GM19397 (cell line): ENCODE results near the gene GDA.
"Not testable (repeated sequence)": the region's sequence is repeated elsewhere in the genome, so short reads cannot be mapped to it uniquely, and the experiment has no call there.

Experiments used
- ATAC-seq: cut with Tn5 transposase; IDR thresholded peaks from one replicate; pipeline ENCODE4 v1.9.1; 2021; ENCODE audit warnings: mild to moderate bottlenecking, moderate library complexity; ENCODE audit not compliant: unreplicated experiment

The GDA gene

GRCh38 chr9:72204062-72204461 lies 54.8 kb downstream of the GDA start:
- ATAC-seq = no peak

DNA sequence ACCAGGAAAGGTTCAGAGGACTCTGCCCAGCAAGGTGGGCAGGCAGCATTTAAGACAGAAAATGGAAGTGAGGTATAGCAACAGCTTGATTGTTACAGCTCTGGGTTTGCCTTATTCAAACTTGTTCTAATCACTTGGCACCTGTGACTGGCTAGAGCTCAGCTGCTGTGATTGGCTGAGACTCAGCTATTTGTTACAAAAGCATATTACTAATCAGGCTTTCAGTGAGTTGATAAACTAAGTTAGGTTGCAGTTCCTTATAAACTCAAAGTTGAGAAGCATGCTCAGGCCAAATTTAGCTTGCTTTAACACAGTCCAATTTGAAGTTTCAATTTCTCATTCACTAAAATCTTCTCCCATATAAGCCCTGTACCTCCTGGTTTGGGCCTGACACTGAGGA lies 56.3 kb downstream of the GDA start:
- ATAC-seq = peak; percentile 75

DNA sequence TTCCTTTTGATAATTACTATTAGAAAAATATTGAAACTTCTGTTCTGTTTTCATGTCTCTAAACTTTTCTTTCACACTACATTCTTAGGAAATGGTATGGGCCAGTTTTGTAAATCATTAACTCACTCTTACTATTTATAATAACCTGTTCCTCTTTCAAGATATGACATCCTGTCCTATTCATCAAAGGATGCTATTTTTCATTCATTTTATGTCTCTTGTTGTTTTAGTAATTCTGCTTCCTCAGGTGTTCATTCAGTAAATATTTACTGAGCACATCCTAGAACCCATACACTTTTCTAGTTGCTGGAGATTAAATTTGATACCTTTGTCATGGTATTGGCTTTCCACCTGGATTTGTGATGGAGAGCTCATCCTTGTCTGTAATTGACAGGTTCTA lies 58.0 kb downstream of the GDA start:
- peak; percentile 39 for ATAC-seq

DNA sequence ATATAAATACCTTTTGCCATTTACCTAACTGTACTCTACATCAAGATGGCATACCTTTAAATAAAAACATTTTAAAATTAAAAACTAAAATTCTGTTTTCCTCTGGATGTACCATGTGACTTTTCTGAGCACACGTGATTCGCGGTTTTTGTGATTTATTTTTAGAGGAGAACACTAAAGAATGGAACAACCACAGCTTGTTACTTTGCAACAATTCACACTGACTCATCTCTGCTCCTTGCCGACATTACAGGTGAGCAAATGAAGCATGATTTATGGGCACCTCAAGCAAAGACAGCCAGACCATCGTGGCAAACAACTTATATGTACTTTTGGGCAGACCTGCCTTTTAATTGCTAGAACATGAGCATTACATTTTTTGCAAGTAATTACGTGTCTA lies 61.3 kb downstream of the GDA start:
- no peak for ATAC-seq

DNA sequence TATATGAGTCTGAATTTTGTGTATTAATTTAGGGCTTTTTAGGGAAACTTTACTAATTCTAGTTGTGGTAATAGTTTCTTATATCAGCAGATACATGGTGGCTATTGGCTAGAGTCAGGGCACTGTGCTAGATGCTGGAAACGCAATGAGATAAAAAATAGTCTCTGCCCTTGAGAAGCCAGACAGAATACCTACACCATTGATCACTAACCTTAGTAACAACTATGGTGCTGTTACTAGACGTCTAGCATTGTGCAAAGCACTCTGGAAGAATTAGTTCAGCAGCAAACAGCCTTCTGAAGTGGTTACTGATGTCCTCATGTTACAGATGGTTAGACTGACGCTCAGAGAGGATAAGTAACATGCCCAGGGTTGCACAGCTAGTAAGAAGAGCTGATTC lies 61.8 kb downstream of the GDA start:
- ATAC-seq = no peak

- no peak for ATAC-seq
These were observed 64.7 kb downstream of the GDA start for GRCh38 chr9:72213906-72214305.

DNA sequence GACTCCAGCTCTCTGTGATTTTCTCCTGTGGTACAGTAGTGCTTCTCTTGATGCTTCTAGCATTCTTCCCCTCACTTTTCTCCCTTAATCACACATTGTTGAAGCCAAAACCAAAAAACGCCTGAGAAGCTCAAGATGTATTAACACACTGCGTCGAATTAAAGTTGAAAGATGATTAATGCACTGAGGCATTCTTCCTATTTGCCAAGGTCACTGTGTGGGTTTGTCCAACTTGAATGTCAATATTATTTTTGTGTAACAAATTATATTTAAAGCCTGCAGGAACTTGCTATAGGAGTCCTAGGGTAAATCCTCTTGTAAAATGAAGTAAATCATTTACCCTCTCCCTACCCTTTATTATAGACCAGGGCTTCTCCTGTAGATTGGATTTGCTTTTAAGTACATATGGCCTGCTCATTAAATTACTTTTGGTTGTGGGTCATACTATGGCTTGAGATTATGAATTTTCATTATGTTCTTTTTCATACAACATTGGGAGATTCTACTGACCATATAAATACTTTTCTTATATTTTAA lies 68.1 kb downstream of the GDA start:
- no peak for ATAC-seq

DNA sequence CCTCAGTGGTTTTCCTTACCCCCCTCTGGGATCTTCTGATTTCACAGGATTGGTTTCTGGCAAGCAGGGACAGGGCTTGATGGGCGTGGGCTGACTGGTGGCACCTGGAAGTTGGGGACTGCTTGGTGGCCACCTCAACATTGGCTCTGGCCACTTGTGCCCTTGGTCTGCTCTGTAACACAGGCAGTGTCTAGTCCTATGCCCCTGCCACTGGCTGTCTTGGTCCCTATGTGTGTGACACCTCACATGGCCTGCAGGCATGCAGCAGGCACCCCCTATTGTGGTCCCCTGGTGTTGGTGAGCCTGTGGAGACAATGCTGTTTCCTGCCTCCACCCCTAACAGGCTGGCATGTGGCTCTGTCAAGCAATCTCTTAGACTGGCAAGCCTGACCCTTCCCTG lies 71.3 kb downstream of the GDA start:
- no peak for ATAC-seq

- ATAC-seq = no peak
These were observed 77.0 kb downstream of the GDA start for GRCh38 chr9:72226146-72226812.

- ATAC-seq = no peak
These were observed 79.0 kb downstream of the GDA start for GRCh38 chr9:72228282-72228681.

DNA sequence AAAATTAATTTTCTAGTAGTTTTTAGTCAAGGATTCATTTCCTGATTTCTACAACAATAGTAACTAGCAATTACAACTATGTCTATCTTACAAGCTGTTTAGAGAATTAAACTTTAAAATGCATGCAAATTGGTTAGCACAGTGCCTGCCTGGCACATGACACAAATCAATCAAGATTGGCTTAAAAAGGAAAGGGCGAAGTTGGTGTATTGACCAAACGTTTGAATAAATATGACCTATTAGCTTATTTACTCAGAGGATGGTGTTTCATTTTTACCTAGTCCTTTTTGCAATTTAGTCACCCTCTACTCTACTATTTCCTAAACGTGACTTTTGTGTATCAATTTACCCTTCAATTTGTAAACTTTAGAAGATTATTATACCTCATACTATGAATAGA lies 83.5 kb downstream of the GDA start:
- no peak for ATAC-seq

DNA sequence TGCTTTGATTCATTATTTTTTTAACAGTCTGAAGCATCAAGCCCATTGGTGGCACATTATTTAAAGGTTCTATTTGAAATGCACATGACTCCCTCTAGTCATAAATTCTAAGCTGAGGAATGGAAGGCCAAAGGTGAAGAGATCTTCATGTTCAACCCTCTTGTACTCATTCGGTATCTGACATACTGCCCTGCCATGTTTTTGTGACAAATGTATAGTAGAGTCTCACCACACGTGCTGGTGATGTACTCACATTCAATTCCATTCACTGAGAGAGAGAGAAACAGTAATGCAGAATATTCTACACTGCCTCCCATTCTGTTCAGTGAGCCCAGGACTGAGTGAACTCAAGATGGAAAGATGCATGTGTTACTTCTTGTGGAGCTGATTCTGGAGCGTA lies 98.3 kb downstream of the GDA start:
- no peak for ATAC-seq

GRCh38 chr9:72251589-72251988 lies 102.3 kb downstream of the GDA start:
- no peak for ATAC-seq

- ATAC-seq = no peak
These were observed 105.8 kb downstream of the GDA start for GRCh38 chr9:72254901-72255545.

GRCh38 chr9:72255569-72255968 lies 106.3 kb downstream of the GDA start:
- no peak for ATAC-seq

GRCh38 chr9:72256931-72257330 lies 107.7 kb downstream of the GDA start:
- ATAC-seq = no peak

DNA sequence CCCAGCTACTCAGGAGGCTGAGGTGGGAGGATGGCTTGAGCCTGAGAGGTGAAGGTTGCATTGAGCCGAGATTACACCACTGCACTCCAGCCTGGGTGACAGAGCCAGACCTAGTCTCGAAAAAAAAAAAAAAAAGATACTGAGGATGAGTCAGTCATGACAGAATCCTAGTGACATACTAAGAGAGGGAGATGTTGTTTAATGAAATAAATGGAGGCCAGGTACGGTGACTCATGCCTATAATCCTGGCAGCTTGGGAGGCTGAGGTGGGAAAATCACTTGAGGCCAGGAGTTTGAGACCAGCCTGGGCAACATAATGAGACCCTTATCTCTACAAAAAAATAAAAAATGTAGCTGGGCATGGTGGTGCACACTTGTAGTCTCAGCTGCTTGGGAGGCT lies 108.6 kb downstream of the GDA start:
- no peak for ATAC-seq

DNA sequence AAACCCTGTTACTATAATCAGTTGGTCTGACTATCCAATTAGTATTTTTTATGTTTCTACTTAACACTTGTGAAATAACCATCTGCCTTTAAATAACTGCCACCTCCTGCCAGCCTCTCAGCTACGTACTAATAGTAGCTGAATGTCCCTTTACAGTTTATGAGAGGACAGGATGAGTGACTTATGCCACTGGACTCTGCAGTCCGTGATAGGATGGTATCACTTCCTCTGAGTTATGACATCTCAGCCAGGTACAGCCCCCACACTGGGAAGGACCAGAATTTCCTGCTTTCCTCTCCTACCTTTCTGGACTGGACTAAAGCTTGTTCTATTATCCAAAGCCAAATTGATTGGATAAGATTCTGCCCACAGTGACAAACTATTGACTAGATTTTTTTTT lies 112.8 kb downstream of the GDA start:
- ATAC-seq = peak; percentile 57

DNA sequence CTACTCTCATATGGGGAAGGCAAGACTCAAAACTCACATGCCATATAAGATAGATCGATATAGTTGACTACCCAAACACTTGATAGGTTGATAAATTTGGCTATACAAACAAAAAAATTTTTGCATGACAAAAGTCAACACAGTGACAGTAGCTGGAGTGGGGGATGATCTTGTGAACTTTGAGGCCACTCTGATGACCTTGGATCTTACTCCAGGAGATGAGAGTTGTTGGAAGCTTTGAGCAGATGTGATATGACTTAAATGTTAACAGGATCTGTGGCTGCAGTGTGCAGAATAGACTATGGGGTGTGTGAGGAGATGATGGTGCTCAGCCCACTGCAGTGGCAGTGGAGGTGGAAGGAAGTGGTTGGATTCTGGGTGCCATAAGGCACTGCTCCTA lies 114.3 kb downstream of the GDA start:
- no peak for ATAC-seq

GRCh38 chr9:72268961-72269360 lies 119.7 kb downstream of the GDA start:
- no peak for ATAC-seq

GRCh38 chr9:72270359-72270758 lies 121.1 kb downstream of the GDA start:
- ATAC-seq = not testable (repeated sequence)

- ATAC-seq = peak; percentile 43
These were observed 122.6 kb downstream of the GDA start for GRCh38 chr9:72271613-72272478.
